PC-3 (cell line): ENCODE data around the gene ATF7. TPM values are rescaled to one million over a fixed set of nuclear protein-coding genes. Genes with fewer than 3 reads are reported as not detected.

Source experiments
- ATAC-seq: fragments of 200-7000 bp; cut with Tn5 transposase; 2 replicates; pipeline ENCODE4 v1.9.1; 2020; ENCODE audit warnings: mild to moderate bottlenecking, moderate library complexity
- BruUV-seq: library from RNA; stranded (reverse); fragments of 400-500 nt; replicated peaks from 2 replicates; lab custom pipeline; 2021; lab: Mats Ljungman, UMichigan
- CTCF ChIA-PET: fragments of 300-600 bp; sonication (Branson Sonifier 250); formaldehyde crosslinking; loops from one replicate; lab custom pipeline; 2022; ENCODE audit warnings: antibody characterized with exemption; lab: Charles Lee
- POLR2A ChIA-PET: fragments of 300-600 bp; sonication (Branson Sonifier 250); formaldehyde crosslinking; loops from one replicate; lab custom pipeline; 2022; ENCODE audit warnings: antibody characterized with exemption; ENCODE audit not compliant: unreplicated experiment; lab: Charles Lee
- DNase-seq: peaks from one replicate; pipeline ENCODE4 v3.0.0-alpha.2; 2015
- H2AFZ ChIP-seq: fragments of 300-600 bp; sonication (generic); 2 replicates; pipeline ENCODE4 v1.6.0; 2016; ENCODE audit warnings: antibody characterized with exemption, low read length
- H3F3A ChIP-seq: fragments of 300-600 bp; sonication (generic); one replicate; pipeline ENCODE4 v1.6.0; 2017; ENCODE audit warnings: antibody characterized with exemption, low read length, control low read depth, mild to moderate bottlenecking; ENCODE audit not compliant: unreplicated experiment
- H3K27ac ChIP-seq: fragments of 300-600 bp; sonication (generic); 2 replicates; pipeline ENCODE4 v1.5.1; 2016; ENCODE audit warnings: mild to moderate bottlenecking, low read length
- H3K27me3 ChIP-seq: fragments of 300-600 bp; sonication (generic); 2 replicates; pipeline ENCODE4 v1.6.1; 2016; ENCODE audit warnings: low read length, mixed read lengths
- H3K36me3 ChIP-seq: fragments of 300-600 bp; sonication (generic); 2 replicates; pipeline ENCODE4 v1.6.1; 2016; ENCODE audit warnings: low read depth, mixed run types, low read length, mixed read lengths
- H3K4me1 ChIP-seq: fragments of 300-600 bp; sonication (generic); 2 replicates; pipeline ENCODE4 v1.5.1; 2016; ENCODE audit warnings: low read length; ENCODE audit not compliant: insufficient read depth
- H3K4me2 ChIP-seq: fragments of 300-600 bp; sonication (generic); 2 replicates; pipeline ENCODE4 v1.6.0; 2016; ENCODE audit warnings: low read length
- H3K4me3 ChIP-seq: fragments of 300-600 bp; sonication (generic); 2 replicates; pipeline ENCODE4 v1.5.1; 2016; ENCODE audit warnings: mild to moderate bottlenecking, low read length, mixed read lengths
- H3K79me2 ChIP-seq: fragments of 300-600 bp; sonication (generic); 2 replicates; pipeline ENCODE4 v1.6.1; 2017; ENCODE audit warnings: low read length, mixed read lengths
- H3K9ac ChIP-seq: fragments of 300-600 bp; sonication (generic); 2 replicates; pipeline ENCODE4 v1.6.0; 2016; ENCODE audit warnings: mild to moderate bottlenecking, low read length
- H3K9me2 ChIP-seq: fragments of 300-600 bp; sonication (generic); replicated peaks from 2 replicates; pipeline ENCODE4 v1.6.1; 2016; ENCODE audit warnings: mixed run types, low read length, mixed read lengths
- H3K9me3 ChIP-seq: fragments of 300-600 bp; sonication (generic); 2 replicates; pipeline ENCODE4 v1.6.1; 2016; ENCODE audit warnings: low read length, mixed read lengths
- H4K20me1 ChIP-seq: fragments of 300-600 bp; sonication (generic); 2 replicates; pipeline ENCODE4 v1.6.1; 2016; ENCODE audit warnings: low read length, mixed read lengths
- EZH2 ChIP-seq: fragments of 300-600 bp; sonication (generic); IDR thresholded peaks from one replicate; pipeline ENCODE4 v1.6.1; 2017; ENCODE audit warnings: antibody characterized with exemption, mild to moderate bottlenecking, low read length; ENCODE audit not compliant: unreplicated experiment
- EZH2phosphoT487 ChIP-seq: fragments of 300-600 bp; sonication (generic); IDR thresholded peaks from 2 replicates; pipeline ENCODE4 v1.6.1; 2018; ENCODE audit warnings: mild to moderate bottlenecking, antibody characterized with exemption, low read length, borderline replicate concordance
- intact Hi-C: fragments of 100-400 bp; cut with micrococcal nuclease; formaldehyde crosslinking; loops from 2 replicates; pipeline ENCODE4 v1.9.0; 2023
- total RNA-seq: library from RNA; depleted of rRNA; stranded (reverse); fragments of >200 nt; gene quantifications from 2 replicates; pipeline ENCODE4 v1.2.3, GENCODE V29; 2014
- TF ChIP-seq, protein P1 (sequence below): fragments of 300-600 bp; sonication (generic); conservative IDR thresholded peaks from 2 replicates; pipeline ENCODE4 v1.5.1; 2017; ENCODE audit warnings: antibody characterized with exemption, low read depth, mild to moderate bottlenecking, low read length

The ATF7 gene
- total RNA-seq, 1 experiment from 2014 or later: 7.9 TPM

DNA sequence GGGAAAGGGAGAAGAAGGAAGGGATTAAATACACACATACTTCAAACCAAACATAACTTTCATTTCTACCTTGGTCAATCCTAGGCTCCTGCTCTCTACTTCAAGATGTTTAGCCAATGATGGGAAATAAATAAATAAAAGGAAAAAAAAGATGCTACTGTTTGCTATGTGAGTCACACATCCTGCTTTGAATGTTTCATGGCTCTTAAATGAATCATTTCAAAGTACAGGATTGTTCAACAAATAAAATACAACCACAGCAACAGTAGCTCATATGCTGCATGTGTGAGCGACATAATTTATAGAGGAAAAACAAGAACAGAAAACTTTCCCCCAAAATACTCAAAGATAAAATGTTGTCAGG, 64.6 kb downstream of the ATF7 start:
- intact Hi-C loops: loop anchor here (1.0 to 5.0 kb wide), 2 partner anchors 66 to 115 kb away; partner anchors contain the start of genes ATF7 and ATP5MC2
- no peak for TF ChIP-seq EZH2phosphoT487
- TF ChIP-seq, protein P1, sequence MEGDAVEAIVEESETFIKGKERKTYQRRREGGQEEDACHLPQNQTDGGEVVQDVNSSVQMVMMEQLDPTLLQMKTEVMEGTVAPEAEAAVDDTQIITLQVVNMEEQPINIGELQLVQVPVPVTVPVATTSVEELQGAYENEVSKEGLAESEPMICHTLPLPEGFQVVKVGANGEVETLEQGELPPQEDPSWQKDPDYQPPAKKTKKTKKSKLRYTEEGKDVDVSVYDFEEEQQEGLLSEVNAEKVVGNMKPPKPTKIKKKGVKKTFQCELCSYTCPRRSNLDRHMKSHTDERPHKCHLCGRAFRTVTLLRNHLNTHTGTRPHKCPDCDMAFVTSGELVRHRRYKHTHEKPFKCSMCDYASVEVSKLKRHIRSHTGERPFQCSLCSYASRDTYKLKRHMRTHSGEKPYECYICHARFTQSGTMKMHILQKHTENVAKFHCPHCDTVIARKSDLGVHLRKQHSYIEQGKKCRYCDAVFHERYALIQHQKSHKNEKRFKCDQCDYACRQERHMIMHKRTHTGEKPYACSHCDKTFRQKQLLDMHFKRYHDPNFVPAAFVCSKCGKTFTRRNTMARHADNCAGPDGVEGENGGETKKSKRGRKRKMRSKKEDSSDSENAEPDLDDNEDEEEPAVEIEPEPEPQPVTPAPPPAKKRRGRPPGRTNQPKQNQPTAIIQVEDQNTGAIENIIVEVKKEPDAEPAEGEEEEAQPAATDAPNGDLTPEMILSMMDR: no peak
- no peak for TF ChIP-seq EZH2
- peak; percentile 92 for ATAC-seq

DNA sequence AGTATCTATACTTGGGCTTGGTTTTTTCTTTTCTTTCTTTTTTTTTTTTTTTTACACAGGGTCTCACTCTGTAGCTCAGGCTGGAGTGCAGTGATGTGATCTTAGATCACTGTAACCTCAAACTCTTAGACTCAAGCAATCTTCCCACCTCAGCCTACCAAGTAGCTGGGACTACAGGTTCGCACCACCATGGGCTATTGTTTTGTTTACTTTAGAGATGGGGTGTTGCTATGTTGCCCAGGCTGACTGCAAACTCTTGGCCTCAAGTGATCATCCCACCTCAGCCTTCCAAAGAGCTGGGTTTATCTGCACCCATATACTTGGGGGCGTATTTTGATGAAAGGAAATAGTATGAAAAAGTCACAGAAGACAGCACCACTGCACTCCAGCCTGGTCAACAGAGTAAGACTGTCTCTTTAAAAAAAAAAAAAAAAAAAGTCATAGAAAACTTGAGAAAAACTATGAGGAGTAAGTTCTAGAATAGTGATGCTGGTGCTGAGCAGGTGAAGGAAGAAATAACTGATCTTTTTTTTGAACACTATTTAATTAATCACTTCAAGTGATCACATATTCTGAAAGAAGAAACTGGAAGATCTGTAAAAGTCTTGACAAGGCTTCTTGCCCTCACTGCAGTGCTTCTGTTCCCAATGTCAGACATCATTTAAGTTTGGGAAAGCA, 65.1 kb downstream of the ATF7 start:
- H3K36me3 ChIP-seq: no peaks in the 10 kb centered on the region
- H2AFZ ChIP-seq: no peak overlapping the region
- ATAC-seq (no peak), DNase-seq (no peak)
- peaks cover 5% of the 10 kb centered on the region for H3F3A ChIP-seq
- peak overlapping the region; percentile 82 for H3K27ac ChIP-seq
- no peak for TF ChIP-seq EZH2
- TF ChIP-seq, protein P1: no peak
- TF ChIP-seq EZH2phosphoT487: no peak
- H3K27me3 ChIP-seq: no peaks in the 10 kb centered on the region
- BruUV-seq: TSS peak; percentile 92
- no peaks in the 10 kb centered on the region for H4K20me1 ChIP-seq
- intact Hi-C loops: loop anchor here (1.0 to 5.0 kb wide), 2 partner anchors 66 to 115 kb away; partner anchors contain the start of genes ATF7 and ATP5MC2
- H3K4me3 ChIP-seq: peak overlapping the region; percentile 10; the same call in 1 of the 2 replicates
- peaks cover 38% of the 10 kb centered on the region for H3K4me1 ChIP-seq
- ChIA-PET CTCF (no interaction called here), POLR2A (interaction anchor here (0.6 to 0.8 kb wide), 2 partner anchors 63 to 98 kb away, joined by 4 to 8 read pairs; no protein-coding TSS in a partner anchor)
- H3K79me2 ChIP-seq: no peaks in the 10 kb centered on the region; the same call in 1 of the 2 replicates
- H3K9me2 ChIP-seq: no peaks in the 10 kb centered on the region
- peak overlapping the region; percentile 54 for H3K9ac ChIP-seq
- no peaks in the 10 kb centered on the region for H3K9me3 ChIP-seq
- peak overlapping the region; percentile 65 for H3K4me2 ChIP-seq

More for the DNA sequence above, 64.6 kb downstream of the ATF7 start:
- peak overlapping the region; percentile 10; the same call in 1 of the 2 replicates for H3K4me3 ChIP-seq
- peak overlapping the region; percentile 65 for H3K4me2 ChIP-seq
- no peaks in the 10 kb centered on the region for H3K9me2 ChIP-seq
- peak overlapping the region; percentile 82 for H3K27ac ChIP-seq
- no peaks in the 10 kb centered on the region for H3K27me3 ChIP-seq
- H3K9ac ChIP-seq: peak overlapping the region; percentile 54
- peaks cover 5% of the 10 kb centered on the region for H3F3A ChIP-seq
- ChIA-PET POLR2A (interaction anchor here (0.5 to 0.8 kb wide), 2 partner anchors 97 to 429 kb away, joined by 4 to 8 read pairs; no protein-coding TSS in a partner anchor), CTCF (interaction anchor here (0.6 to 0.7 kb wide), 2 partner anchors 18 to 62 kb away, joined by 3 to 4 read pairs; no protein-coding TSS in a partner anchor)
- H3K4me1 ChIP-seq: peaks cover 38% of the 10 kb centered on the region
- peak; percentile 91 for DNase-seq
- BruUV-seq: no TSS peak
- no peaks in the 10 kb centered on the region for H3K9me3 ChIP-seq
- H3K79me2 ChIP-seq: no peaks in the 10 kb centered on the region; the same call in 1 of the 2 replicates
- no peaks in the 10 kb centered on the region for H3K36me3 ChIP-seq
- H4K20me1 ChIP-seq: no peaks in the 10 kb centered on the region
- H2AFZ ChIP-seq: no peak overlapping the region
